H1 (cell line): ENCODE results near the gene ASTL. TPM values are rescaled to one million over a fixed set of nuclear protein-coding genes. Genes with fewer than 3 reads are reported as not detected.

ENCODE experiments used
- CHD1 ChIP-seq: IDR thresholded peaks from 2 replicates; pipeline ENCODE4 v1.6.1; 2012; ENCODE audit warnings: low read depth, low read length, improper control_type of control experiment
- HDAC2 ChIP-seq, 2 experiments: fragments of 300-600 bp in 1 of 2; sonication (generic) in 1 of 2; IDR thresholded peaks; 2 replicates each; pipeline ENCODE4 v1.6.1; 2011 to 2012; ENCODE audit warnings: low read depth in 2 of 2, low read length in 2 of 2, mild to moderate bottlenecking in 2 of 2, moderate library complexity in 2 of 2, borderline replicate concordance in 1 of 2, inconsistent platforms in 1 of 2
- MAFK ChIP-seq: IDR thresholded peaks from 2 replicates; pipeline ENCODE4 v1.6.1; 2012; ENCODE audit warnings: low read depth, mild to moderate bottlenecking, improper control_type of control experiment, low read length
- NANOG ChIP-seq: IDR thresholded peaks from 2 replicates; pipeline ENCODE4 v1.6.1; 2011; ENCODE audit warnings: low read length, low read depth, mild to moderate bottlenecking, inconsistent platforms; ENCODE audit not compliant: insufficient read depth, poor library complexity, severe bottlenecking
- PHF8 ChIP-seq: fragments of 200-600 bp; sonication (generic); conservative IDR thresholded peaks from 2 replicates; pipeline ENCODE4 v1.7.1; 2012; ENCODE audit warnings: low read depth, mild to moderate bottlenecking, inconsistent platforms, low read length, moderate library complexity
- RNF2 ChIP-seq: fragments of 200-900, 300-1000 bp; sonication (generic); IDR thresholded peaks from 2 replicates; pipeline ENCODE4 v1.7.1; 2016; ENCODE audit warnings: borderline replicate concordance, low read depth, mild to moderate bottlenecking, antibody characterized with exemption, low read length; ENCODE audit not compliant: poor library complexity, severe bottlenecking; ENCODE audit errors: missing control alignments
- TCF12 ChIP-seq: IDR thresholded peaks from 2 replicates; pipeline ENCODE4 v1.6.1; 2011; ENCODE audit warnings: low read depth, mild to moderate bottlenecking, low read length
- polyA plus RNA-seq, 7 experiments: library from polyadenylated mRNA; depleted of rRNA in 3 of 7; stranded (reverse) in 5 of 7; unstranded in 2 of 7; fragments of >200 nt in 5 of 7; fragments of 200-250 nt in 2 of 7; gene quantifications; 1 replicate in 5 of 7; 2 replicates in 1 of 7; 4 replicates in 1 of 7; pipeline versions ENCODE4 v1.2.1 to v1.2.3, GENCODE V29; 2011 to 2013; ENCODE audit warnings: missing spikeins in 2 of 7, mixed read lengths in 2 of 7
- total RNA-seq: library from RNA; stranded (reverse); fragmentation: NEBNext Ultra II Directional; extraction: Animal tissue kit (Norgen Biotek cat#: 25700); gene quantifications from 2 replicates; pipeline ENCODE4 v1.2.1, GENCODE V29; 2021
- TF ChIP-seq, protein P1 (sequence below): fragments of 300-600 bp; sonication (generic); IDR thresholded peaks from 2 replicates; pipeline ENCODE4 v1.7.1; 2012; ENCODE audit warnings: low read length, moderate library complexity, mild to moderate bottlenecking, inconsistent platforms; ENCODE audit not compliant: insufficient replicate concordance

The ASTL gene
- total and polyA plus RNA-seq, 2 of the 8 experiments (the other 6 are each of a cell fraction or from before 2014, with no cell fraction given): 0.60 to 1.4 TPM

DNA sequence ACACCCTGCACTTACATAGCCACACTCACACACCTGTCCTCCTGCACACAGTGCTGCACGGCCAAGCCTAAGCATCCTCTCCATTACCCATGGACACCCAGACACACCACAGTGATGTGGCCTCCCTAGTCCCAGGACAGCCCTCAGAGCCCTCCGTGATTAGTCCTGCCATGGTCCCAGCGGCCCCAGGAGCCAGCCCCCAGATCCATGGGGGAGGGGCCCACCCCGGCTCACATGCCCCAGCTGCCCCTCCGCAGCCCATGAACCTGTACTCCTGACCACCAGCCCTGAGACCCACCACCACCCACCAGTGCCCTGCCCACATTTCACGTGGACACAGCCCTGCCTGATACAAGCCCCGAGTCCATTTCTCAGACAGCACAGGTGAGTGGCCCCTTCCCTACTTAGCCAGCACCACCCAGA is 15.0 kb upstream of the ASTL start (continued):
- TF ChIP-seq, protein P1, sequence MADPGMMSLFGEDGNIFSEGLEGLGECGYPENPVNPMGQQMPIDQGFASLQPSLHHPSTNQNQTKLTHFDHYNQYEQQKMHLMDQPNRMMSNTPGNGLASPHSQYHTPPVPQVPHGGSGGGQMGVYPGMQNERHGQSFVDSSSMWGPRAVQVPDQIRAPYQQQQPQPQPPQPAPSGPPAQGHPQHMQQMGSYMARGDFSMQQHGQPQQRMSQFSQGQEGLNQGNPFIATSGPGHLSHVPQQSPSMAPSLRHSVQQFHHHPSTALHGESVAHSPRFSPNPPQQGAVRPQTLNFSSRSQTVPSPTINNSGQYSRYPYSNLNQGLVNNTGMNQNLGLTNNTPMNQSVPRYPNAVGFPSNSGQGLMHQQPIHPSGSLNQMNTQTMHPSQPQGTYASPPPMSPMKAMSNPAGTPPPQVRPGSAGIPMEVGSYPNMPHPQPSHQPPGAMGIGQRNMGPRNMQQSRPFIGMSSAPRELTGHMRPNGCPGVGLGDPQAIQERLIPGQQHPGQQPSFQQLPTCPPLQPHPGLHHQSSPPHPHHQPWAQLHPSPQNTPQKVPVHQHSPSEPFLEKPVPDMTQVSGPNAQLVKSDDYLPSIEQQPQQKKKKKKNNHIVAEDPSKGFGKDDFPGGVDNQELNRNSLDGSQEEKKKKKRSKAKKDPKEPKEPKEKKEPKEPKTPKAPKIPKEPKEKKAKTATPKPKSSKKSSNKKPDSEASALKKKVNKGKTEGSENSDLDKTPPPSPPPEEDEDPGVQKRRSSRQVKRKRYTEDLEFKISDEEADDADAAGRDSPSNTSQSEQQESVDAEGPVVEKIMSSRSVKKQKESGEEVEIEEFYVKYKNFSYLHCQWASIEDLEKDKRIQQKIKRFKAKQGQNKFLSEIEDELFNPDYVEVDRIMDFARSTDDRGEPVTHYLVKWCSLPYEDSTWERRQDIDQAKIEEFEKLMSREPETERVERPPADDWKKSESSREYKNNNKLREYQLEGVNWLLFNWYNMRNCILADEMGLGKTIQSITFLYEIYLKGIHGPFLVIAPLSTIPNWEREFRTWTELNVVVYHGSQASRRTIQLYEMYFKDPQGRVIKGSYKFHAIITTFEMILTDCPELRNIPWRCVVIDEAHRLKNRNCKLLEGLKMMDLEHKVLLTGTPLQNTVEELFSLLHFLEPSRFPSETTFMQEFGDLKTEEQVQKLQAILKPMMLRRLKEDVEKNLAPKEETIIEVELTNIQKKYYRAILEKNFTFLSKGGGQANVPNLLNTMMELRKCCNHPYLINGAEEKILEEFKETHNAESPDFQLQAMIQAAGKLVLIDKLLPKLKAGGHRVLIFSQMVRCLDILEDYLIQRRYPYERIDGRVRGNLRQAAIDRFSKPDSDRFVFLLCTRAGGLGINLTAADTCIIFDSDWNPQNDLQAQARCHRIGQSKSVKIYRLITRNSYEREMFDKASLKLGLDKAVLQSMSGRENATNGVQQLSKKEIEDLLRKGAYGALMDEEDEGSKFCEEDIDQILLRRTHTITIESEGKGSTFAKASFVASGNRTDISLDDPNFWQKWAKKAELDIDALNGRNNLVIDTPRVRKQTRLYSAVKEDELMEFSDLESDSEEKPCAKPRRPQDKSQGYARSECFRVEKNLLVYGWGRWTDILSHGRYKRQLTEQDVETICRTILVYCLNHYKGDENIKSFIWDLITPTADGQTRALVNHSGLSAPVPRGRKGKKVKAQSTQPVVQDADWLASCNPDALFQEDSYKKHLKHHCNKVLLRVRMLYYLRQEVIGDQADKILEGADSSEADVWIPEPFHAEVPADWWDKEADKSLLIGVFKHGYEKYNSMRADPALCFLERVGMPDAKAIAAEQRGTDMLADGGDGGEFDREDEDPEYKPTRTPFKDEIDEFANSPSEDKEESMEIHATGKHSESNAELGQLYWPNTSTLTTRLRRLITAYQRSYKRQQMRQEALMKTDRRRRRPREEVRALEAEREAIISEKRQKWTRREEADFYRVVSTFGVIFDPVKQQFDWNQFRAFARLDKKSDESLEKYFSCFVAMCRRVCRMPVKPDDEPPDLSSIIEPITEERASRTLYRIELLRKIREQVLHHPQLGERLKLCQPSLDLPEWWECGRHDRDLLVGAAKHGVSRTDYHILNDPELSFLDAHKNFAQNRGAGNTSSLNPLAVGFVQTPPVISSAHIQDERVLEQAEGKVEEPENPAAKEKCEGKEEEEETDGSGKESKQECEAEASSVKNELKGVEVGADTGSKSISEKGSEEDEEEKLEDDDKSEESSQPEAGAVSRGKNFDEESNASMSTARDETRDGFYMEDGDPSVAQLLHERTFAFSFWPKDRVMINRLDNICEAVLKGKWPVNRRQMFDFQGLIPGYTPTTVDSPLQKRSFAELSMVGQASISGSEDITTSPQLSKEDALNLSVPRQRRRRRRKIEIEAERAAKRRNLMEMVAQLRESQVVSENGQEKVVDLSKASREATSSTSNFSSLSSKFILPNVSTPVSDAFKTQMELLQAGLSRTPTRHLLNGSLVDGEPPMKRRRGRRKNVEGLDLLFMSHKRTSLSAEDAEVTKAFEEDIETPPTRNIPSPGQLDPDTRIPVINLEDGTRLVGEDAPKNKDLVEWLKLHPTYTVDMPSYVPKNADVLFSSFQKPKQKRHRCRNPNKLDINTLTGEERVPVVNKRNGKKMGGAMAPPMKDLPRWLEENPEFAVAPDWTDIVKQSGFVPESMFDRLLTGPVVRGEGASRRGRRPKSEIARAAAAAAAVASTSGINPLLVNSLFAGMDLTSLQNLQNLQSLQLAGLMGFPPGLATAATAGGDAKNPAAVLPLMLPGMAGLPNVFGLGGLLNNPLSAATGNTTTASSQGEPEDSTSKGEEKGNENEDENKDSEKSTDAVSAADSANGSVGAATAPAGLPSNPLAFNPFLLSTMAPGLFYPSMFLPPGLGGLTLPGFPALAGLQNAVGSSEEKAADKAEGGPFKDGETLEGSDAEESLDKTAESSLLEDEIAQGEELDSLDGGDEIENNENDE: no peak
- no peak for TF ChIP-seq PHF8
- TF ChIP-seq TCF12: no peak
- TF ChIP-seq HDAC2 (IDR thresholded peaks at IDR 0.05; ENCODE audit: borderline replicate concordance in 1 of 2, low read depth in 2 of 2, low read length in 2 of 2): no peak
- TF ChIP-seq MAFK: no peak
- no peak for TF ChIP-seq CHD1
- no peak for TF ChIP-seq RNF2
- no peak for TF ChIP-seq NANOG
